ENCODE data around the gene GCN1.
"Not testable (repeated sequence)": the region's sequence is repeated elsewhere in the genome, so short reads cannot be mapped to it uniquely, and the experiment has no call there.

The GCN1 gene

GRCh38 chr12:120214626-120215356, 20.3 kb upstream of the GCN1 start:
- no peak for DNase-seq (ENCODE audit: low spot score)

GRCh38 chr12:120213758-120214157, 19.2 kb upstream of the GCN1 start:
- DNase-seq (ENCODE audit: low spot score) = no peak

GRCh38 chr12:120213182-120213581, 18.7 kb upstream of the GCN1 start:
- not testable (repeated sequence) for DNase-seq (ENCODE audit: low spot score)

GRCh38 chr12:120212301-120212700, 17.8 kb upstream of the GCN1 start:
- DNase-seq (ENCODE audit: low spot score) = no peak

- DNase-seq (ENCODE audit: low spot score) = no peak
These were observed 17.4 kb upstream of the GCN1 start for GRCh38 chr12:120211904-120212283.

GRCh38 chr12:120211243-120211903, 16.9 kb upstream of the GCN1 start:
- no peak for DNase-seq (ENCODE audit: low spot score)

GRCh38 chr12:120209851-120210250, 15.3 kb upstream of the GCN1 start:
- no peak for DNase-seq (ENCODE audit: low spot score)

GRCh38 chr12:120207227-120207626, 12.7 kb upstream of the GCN1 start:
- DNase-seq (ENCODE audit: low spot score) = no peak

GRCh38 chr12:120206781-120207180, 12.3 kb upstream of the GCN1 start:
- DNase-seq (ENCODE audit: low spot score) = not testable (repeated sequence)

GRCh38 chr12:120206228-120206627, 11.7 kb upstream of the GCN1 start:
- no peak for DNase-seq (ENCODE audit: low spot score)

GRCh38 chr12:120204171-120204570, 9.7 kb upstream of the GCN1 start:
- DNase-seq (ENCODE audit: low spot score) = no peak

- no peak for DNase-seq (ENCODE audit: low spot score)
These were observed 5.9 kb upstream of the GCN1 start for GRCh38 chr12:120200364-120200800.

GRCh38 chr12:120199595-120200306, 5.2 kb upstream of the GCN1 start:
- DNase-seq (ENCODE audit: low spot score) = no peak

- DNase-seq (ENCODE audit: low spot score) = no peak
These were observed 4.5 kb upstream of the GCN1 start for GRCh38 chr12:120199025-120199424.

- no peak for DNase-seq (ENCODE audit: low spot score)
These were observed 3.0 kb upstream of the GCN1 start for GRCh38 chr12:120197542-120197887.

GRCh38 chr12:120196817-120197541, 2.5 kb upstream of the GCN1 start:
- not testable (repeated sequence) for DNase-seq (ENCODE audit: low spot score)

GRCh38 chr12:120196363-120196762, 1.8 kb upstream of the GCN1 start:
- no peak for DNase-seq (ENCODE audit: low spot score)

GRCh38 chr12:120194226-120194533, 335 bp downstream of the GCN1 start:
- no peak for DNase-seq (ENCODE audit: low spot score)

- not testable (repeated sequence) for DNase-seq (ENCODE audit: low spot score)
These were observed 1.2 kb downstream of the GCN1 start for GRCh38 chr12:120193286-120193685.

GRCh38 chr12:120190985-120191480, 3.5 kb downstream of the GCN1 start:
- no peak for DNase-seq (ENCODE audit: low spot score)

GRCh38 chr12:120190386-120190785, 4.1 kb downstream of the GCN1 start:
- DNase-seq (ENCODE audit: low spot score) = no peak

- DNase-seq (ENCODE audit: low spot score) = no peak
These were observed 7.9 kb downstream of the GCN1 start for GRCh38 chr12:120186654-120187053.
